IMR-90 (cell line): Measurements from ENCODE around the gene COL1A1.

Experiments
- CTCF ChIP-seq: conservative IDR thresholded peaks from 2 replicates; pipeline ENCODE4 v1.5.1; 2012; ENCODE audit warnings: mild to moderate bottlenecking, low read depth, low read length, improper control_type of control experiment
- MAFK ChIP-seq: IDR thresholded peaks from 2 replicates; pipeline ENCODE4 v1.6.1; 2012; ENCODE audit warnings: low read depth, low read length, improper control_type of control experiment
- MXI1 ChIP-seq: IDR thresholded peaks from 2 replicates; pipeline ENCODE4 v1.6.1; 2012; ENCODE audit warnings: low read depth, mild to moderate bottlenecking, low read length, moderate library complexity, borderline replicate concordance

DNA sequence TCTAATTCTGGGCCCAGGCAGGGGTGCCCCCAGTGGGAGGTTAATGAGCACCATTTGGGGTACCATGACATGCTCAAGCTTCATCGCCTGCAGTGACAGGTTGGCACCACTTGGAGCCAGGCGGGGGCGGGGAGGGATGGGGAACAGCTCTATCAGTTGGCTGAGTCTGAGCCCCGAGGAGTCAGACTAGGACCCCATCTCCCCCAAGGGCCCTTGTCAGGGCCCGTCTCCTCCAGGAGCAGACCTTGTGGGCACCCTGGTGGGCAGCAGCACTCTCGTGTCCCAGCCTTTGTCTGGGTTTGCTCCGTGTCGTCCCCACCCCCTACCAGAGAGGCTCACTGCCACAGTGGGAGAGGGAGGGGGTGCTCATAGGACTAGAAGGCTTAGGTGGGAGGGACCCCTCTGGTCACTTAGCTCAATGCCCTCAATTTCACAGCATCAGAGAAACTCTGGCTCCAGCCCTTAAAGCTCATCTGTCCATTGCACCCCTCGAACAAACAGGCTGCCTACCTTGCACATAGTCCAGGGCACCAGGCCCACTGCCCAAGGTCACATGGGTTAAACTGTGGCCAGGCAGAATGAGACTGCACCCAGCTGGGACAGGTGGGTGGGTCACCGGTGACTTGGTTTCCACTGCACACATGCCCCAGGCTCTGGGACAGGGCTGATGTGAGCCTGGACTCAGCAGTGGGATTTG, 55.1 kb downstream of the COL1A1 start:
- no peak for TF ChIP-seq MXI1
- TF ChIP-seq CTCF, result no peak; the same call in 1 of the 2 replicates
- no peak for TF ChIP-seq MAFK
